Effector memory CD4-positive, alpha-beta T cell (primary cell): ENCODE data around the gene GLIPR1L2.
A peak's percentile ranks its signal among the peaks of the same experiment; 100 is the strongest.
"Not testable (repeated sequence)": the region's sequence is repeated elsewhere in the genome, so short reads cannot be mapped to it uniquely, and the experiment has no call there.

Experiments used
- DNase-seq, 3 donors: peaks; one replicate each; pipeline ENCODE4 v3.0.0-alpha.2; 2020
- H3K27ac ChIP-seq: 2 replicates; pipeline ENCODE4 v1.7.0; 2013; ENCODE audit warnings: mild to moderate bottlenecking, low read length, moderate library complexity; ENCODE audit not compliant: insufficient read depth, poor library complexity, severe bottlenecking
- H3K27me3 ChIP-seq: replicated peaks from 2 replicates; pipeline ENCODE4 v1.7.0; 2013; ENCODE audit warnings: mild to moderate bottlenecking, low read length; ENCODE audit not compliant: insufficient read depth, control insufficient read depth, poor library complexity, severe bottlenecking
- H3K36me3 ChIP-seq: 2 replicates; pipeline ENCODE4 v1.7.0; 2013; ENCODE audit warnings: mild to moderate bottlenecking, low read length, moderate library complexity; ENCODE audit not compliant: control insufficient read depth, insufficient read depth
- H3K4me1 ChIP-seq: 2 replicates; pipeline ENCODE4 v1.7.0; 2013; ENCODE audit warnings: low read length, mild to moderate bottlenecking; ENCODE audit not compliant: control insufficient read depth, insufficient read depth, poor library complexity, severe bottlenecking
- H3K4me3 ChIP-seq: 2 replicates; pipeline ENCODE4 v1.7.0; 2013; ENCODE audit warnings: low read length, low read depth, mild to moderate bottlenecking; ENCODE audit not compliant: insufficient read depth, poor library complexity, severe bottlenecking
- H3K9me3 ChIP-seq: 2 replicates; pipeline ENCODE4 v1.7.0; 2013; ENCODE audit warnings: mild to moderate bottlenecking, low read length, moderate library complexity; ENCODE audit not compliant: control insufficient read depth
- total RNA-seq, 3 donors: gene quantifications; one replicate each; lab custom pipeline; 2026; lab: John Stamatoyannopoulos, UW

GLIPR1L2 gene
- 0.35 to 0.86 (median 0.77) reads per million in 3 donors for total RNA-seq

DNA sequence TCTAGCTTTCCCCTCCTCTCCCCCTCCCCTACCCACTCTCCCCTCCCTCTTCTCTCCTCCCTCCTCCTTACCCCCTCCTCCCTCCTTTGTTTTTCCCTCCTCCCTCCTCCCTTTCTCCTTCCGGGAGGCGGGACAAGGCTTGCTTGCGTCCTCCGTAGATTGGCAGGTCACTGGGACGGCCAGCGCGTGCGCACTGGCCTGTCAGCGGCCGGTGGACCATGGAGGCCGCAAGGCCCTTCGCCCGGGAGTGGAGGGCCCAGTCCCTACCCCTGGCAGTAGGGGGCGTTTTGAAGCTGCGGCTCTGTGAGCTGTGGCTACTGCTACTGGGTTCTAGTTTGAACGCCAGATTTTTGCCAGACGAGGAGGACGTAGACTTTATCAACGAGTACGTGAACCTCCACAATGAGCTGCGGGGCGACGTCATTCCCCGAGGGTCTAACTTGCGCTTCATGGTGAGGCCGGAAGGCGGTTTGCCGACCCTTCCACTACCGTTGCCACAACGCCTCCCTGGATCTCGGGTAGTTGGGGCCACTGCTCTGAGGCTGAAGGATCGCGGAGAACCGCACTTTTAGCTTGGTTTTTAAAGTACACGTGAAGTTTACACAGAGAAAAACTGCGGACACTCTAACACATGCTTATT, at the start of gene GLIPR1L2:
Gene GLIPR1L2, plus strand, starts transcription at position 191 of the 640 bp plus-strand sequence. Its CDS starts 28 bp downstream, at position 219.
- peak; percentile 74 to 84 (median 74) for DNase-seq
- Histone ChIP-seq H3K4me3 (peak within 1 kb of the TSS; percentile 67), H3K4me1 (peaks cover 23% of the 10 kb centered on the region), H3K27ac (peak within 1 kb of the TSS; percentile 86), H3K27me3 (no peaks in the 10 kb centered on the region), H3K36me3 (no peaks in the 10 kb centered on the region), H3K9me3 (no peaks in the 10 kb centered on the region)

GRCh38 chr12:75341873-75342272, 49.0 kb upstream of the GLIPR1L2 start:
- H3K4me1 ChIP-seq, result no peaks in the 10 kb centered on the region
- DNase-seq, result no peak
- no peaks in the 10 kb centered on the region for H3K36me3 ChIP-seq
- H3K27me3 ChIP-seq, result no peaks in the 10 kb centered on the region
- H3K9me3 ChIP-seq, result no peaks in the 10 kb centered on the region
- no peak overlapping the region for H3K27ac ChIP-seq
- no peak overlapping the region for H3K4me3 ChIP-seq

DNA sequence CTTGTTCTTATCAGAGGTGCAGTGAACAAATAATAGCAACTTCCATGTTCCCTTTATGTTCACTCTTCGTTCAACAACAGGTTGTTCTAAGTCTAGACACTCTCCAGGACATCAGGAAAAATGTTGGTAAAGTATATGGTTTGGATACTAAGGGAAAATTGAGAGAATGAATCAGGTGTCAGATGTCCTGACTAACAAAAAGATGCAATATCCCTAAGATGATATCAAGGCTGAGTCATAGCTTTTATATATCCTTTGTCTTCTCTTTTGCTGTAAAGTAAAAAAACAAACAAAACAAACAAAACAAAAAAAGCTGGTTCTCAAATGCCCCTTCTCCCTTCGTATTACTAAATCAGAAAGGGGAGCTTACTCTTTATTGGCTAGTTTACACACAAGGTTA, 45.4 kb upstream of the GLIPR1L2 start:
- no peak for DNase-seq
- H3K36me3 ChIP-seq, result no peaks in the 10 kb centered on the region
- H3K4me3 ChIP-seq, result no peak overlapping the region
- H3K4me1 ChIP-seq, result no peaks in the 10 kb centered on the region
- no peak overlapping the region for H3K27ac ChIP-seq
- H3K27me3 ChIP-seq, result no peaks in the 10 kb centered on the region
- no peaks in the 10 kb centered on the region for H3K9me3 ChIP-seq

DNA sequence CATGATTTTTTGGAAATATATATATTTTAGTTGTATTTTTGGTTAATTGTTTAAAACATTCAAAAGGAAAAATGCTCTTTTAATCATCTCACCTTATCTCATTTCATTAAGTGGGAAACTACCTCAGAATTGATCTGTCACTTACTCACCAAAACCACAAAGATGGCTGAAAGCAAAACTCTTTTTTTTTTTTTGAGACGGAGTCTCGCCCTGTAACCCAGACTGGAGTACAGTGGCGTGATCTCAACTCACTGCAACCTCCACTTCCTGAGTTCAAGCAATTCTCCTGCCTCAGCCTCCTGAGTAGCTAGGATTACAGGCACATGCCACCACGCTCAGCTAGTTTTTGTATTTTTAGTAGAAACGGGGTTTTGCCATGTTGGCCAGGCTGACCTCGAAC, 44.7 kb upstream of the GLIPR1L2 start:
- not testable (repeated sequence) for H3K27me3 ChIP-seq, H3K4me3 ChIP-seq, DNase-seq, H3K9me3 ChIP-seq, H3K27ac ChIP-seq, H3K4me1 ChIP-seq, H3K36me3 ChIP-seq

DNA sequence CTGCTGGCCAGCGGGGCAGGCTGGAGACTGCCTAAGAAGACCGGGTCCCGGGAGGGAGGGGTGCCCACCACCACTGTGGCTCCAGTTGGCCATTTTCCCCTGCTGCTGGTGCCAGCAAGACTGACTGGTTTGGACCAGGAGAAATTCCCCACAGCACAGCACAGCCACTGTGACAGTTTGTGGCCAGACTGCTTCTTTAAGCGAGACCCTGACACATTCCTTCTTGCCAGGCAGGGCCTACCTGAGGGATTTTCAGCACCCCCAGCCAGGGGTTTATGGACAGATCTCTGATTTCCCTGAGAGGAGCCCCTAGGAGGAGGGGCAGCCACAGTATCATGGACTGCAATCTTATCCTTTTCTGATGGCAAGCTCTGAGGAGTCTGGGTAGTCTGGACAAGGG, 40.9 kb upstream of the GLIPR1L2 start:
- Histone ChIP-seq H3K4me1 (no peaks in the 10 kb centered on the region), H3K9me3 (no peaks in the 10 kb centered on the region)

DNA sequence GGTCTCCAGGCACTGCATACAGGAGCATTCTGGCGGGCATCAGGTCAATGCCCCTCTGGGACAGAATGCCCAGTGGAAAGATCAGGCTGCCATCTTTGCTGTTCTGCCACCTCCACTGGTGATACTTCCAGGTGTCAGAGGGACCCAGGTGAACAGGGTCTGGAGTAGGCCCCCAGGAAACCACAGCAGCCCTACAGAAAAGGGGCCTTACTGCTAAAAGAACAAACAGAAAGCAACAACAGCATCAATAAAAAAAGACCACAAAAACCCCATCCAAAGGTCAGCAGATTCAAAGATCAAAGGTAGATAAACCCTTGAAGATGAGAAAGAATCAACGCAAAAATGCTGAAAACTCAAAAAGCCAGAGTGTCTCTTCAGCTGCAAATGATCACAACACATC, 40.5 kb upstream of the GLIPR1L2 start:
- Histone ChIP-seq H3K27ac (no peak overlapping the region), H3K27me3 (no peaks in the 10 kb centered on the region), H3K4me3 (no peak overlapping the region), H3K4me1 (no peaks in the 10 kb centered on the region), H3K9me3 (no peaks in the 10 kb centered on the region), H3K36me3 (no peaks in the 10 kb centered on the region)
- DNase-seq, result no peak

More for the DNA sequence above, 40.9 kb upstream of the GLIPR1L2 start:
- H3K36me3 ChIP-seq, result no peaks in the 10 kb centered on the region
- no peak overlapping the region for H3K4me3 ChIP-seq
- no peak for DNase-seq
- no peaks in the 10 kb centered on the region for H3K27me3 ChIP-seq
- H3K27ac ChIP-seq, result no peak overlapping the region

DNA sequence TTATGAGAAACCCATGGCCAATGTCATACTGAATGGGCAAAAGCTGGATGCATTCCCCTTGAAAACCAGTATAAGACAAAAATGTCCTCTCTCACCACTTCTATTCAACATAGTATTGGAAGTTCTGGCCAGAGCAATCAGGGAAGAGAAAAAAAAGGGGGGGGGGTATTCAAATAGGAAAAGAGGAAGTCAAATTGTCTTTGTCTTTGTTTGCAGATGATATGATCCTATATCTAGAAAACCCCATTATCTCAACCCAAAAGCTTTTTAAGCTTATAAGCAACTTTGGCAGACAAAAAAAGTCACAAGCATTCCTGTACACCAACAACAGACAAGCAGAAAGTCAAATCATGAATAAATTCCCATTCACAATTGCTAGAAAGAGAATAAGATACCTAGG, 36.9 kb upstream of the GLIPR1L2 start:
- Histone ChIP-seq H3K36me3 (no peaks in the 10 kb centered on the region), H3K9me3 (no peaks in the 10 kb centered on the region), H3K27ac (no peak overlapping the region), H3K4me3 (no peak overlapping the region), H3K4me1 (no peaks in the 10 kb centered on the region), H3K27me3 (no peaks in the 10 kb centered on the region)
- no peak for DNase-seq

- H3K36me3 ChIP-seq, result no peaks in the 10 kb centered on the region
- H3K27ac ChIP-seq, result no peak overlapping the region
- H3K27me3 ChIP-seq, result no peaks in the 10 kb centered on the region
- H3K4me3 ChIP-seq, result no peak overlapping the region
- H3K4me1 ChIP-seq, result no peaks in the 10 kb centered on the region
- no peak for DNase-seq
- H3K9me3 ChIP-seq, result no peaks in the 10 kb centered on the region
These were observed 30.0 kb upstream of the GLIPR1L2 start for GRCh38 chr12:75360920-75361319.

- no peaks in the 10 kb centered on the region for H3K4me1 ChIP-seq
- no peak overlapping the region for H3K4me3 ChIP-seq
- DNase-seq, result no peak
- no peaks in the 10 kb centered on the region for H3K36me3 ChIP-seq
- H3K27me3 ChIP-seq, result no peaks in the 10 kb centered on the region
- no peak overlapping the region for H3K27ac ChIP-seq
- no peaks in the 10 kb centered on the region for H3K9me3 ChIP-seq
These were observed 29.5 kb upstream of the GLIPR1L2 start for GRCh38 chr12:75361408-75361807.

- DNase-seq, result no peak
- Histone ChIP-seq H3K4me3 (no peak overlapping the region), H3K4me1 (no peaks in the 10 kb centered on the region)
These were observed 26.0 kb upstream of the GLIPR1L2 start for GRCh38 chr12:75364919-75365318.

More at GRCh38 chr12:75364919-75365318, 26.0 kb upstream of the GLIPR1L2 start:
- no peaks in the 10 kb centered on the region for H3K27me3 ChIP-seq
- H3K27ac ChIP-seq, result no peak overlapping the region
- no peaks in the 10 kb centered on the region for H3K36me3 ChIP-seq
- no peaks in the 10 kb centered on the region for H3K9me3 ChIP-seq
